Measurements from ENCODE around the gene PLXNA1.

- no peak for TF ChIP-seq POLR2AphosphoS5 (IDR thresholded peaks at IDR 0.05; ENCODE audit: low read depth, low read length)
- TF ChIP-seq POLR2A (IDR thresholded peaks at IDR 0.05; ENCODE audit: low read depth, low read length): no peak
These were observed 13.3 kb upstream of the PLXNA1 start for GRCh38 chr3:126969586-126969985.

Data from GM12891 (cell line).